ENCODE results near the gene PLCD1. TPM values are rescaled to one million over a fixed set of nuclear protein-coding genes. Genes with fewer than 3 reads are reported as not detected.

Gene PLCD1
- total RNA-seq, 1 experiment from 2014 or later, result 4.8 TPM

DNA sequence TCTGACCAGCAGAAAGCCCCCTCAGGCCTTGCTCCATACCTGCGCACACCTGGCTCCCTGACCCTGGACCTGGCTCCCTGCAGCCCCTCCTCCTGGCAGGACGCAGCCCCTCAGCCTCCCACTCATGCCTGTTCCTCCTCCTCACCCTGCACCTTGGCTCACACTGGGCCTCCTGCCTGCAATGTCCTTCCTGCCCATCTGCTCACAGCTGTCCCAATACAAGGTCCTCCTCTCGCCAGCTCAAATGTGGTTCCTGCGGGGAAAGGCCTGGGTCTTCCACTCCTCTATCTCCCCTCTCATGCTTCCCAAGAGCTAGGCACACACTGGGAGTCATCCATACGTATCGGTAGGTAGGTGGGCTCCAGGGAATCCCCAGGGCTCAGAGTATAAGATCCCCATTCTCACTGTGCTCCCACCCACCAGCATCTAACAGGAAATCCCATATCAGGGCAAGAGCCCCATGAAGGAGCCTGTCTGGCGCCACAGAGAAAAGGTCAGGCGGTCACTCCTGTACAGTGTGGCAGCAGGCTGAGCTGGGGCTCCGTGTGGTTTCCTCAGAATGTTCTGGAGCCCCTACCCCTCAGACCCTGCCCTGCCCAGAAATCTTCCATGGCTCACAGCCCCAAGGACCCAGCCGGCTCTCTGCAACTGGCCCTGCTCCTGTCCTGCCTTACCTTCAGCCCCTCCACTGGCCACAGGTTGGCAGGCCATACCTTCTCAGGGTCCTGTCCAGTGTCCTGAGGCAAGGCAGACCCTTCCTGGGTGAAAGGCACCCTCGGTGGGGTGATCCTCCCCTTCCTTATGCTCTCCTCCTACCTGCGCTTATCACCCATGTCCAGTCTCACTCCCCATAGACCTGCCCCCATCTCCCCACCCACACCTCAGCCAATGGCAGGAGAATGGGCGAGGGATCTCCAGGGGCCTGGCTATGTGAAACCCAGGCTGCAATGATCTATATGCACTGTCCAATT, 10.9 kb downstream of the PLCD1 start:
- DNase-seq (ENCODE audit: low read depth in 1 of 2, low spot score in 2 of 2), result peak in 1 of 2 experiments; percentile 32
- Histone ChIP-seq H3K9me3 (replicated peaks) (no peaks in the 10 kb centered on the region), H3K36me3 (0 out of 2 replicates have a peak, but pooled peaks cover 5% of the 10 kb centered on the region), H3K4me1 (replicated peaks) (peaks cover 2% of the 10 kb centered on the region), H3K27me3 (replicated peaks) (no peaks in the 10 kb centered on the region), H3K4me3 (no peak overlapping the region), H3K27ac (no peak overlapping the region)

DNA sequence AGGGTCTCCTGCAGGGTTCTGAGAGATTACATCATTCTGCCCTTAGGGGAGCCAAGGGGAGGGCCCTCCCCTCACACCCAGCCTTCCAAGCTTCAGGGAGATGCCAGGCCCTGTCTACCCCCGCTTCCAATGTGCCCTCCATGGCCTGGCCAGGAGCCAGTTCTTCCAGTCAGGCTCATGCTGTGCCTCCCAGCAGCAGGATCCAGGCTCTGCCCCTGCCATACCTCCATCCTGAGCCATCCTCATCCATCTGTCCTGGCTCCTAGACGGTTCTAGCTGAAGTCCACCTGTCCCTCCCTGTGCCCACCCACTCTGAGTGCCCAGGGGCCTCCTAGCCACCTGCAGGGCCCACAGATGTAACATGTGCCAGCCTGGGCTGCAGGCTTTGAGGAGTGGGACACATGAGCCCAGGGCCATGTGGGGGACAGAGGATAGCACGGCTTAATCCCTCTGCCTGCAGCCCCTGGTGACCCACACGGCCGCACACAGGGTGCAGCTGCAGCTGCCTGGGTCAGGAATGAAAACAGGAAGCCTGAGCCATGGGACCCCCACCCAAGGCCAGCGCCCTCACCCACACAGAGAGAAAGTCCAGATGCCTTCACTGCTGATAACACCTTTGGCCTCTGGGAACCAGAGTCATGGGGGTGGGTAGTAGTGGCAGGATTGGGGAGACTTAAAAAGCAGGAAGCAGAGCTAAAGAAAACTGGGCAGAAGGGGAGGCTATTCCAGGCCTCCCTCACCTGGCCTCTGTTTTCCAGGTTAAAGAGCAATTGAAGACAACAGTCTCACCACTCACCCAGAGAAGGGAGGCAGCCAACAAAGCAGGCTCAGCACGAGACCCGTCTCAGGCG, 11.8 kb downstream of the PLCD1 start:
- Histone ChIP-seq H3K9me3 (replicated peaks) (no peaks in the 10 kb centered on the region), H3K4me1 (replicated peaks) (no peaks in the 10 kb centered on the region), H3K4me3 (no peak overlapping the region), H3K27ac (no peak overlapping the region), H3K27me3 (replicated peaks) (no peaks in the 10 kb centered on the region), H3K36me3 (0 out of 2 replicates have a peak, but pooled peaks cover 5% of the 10 kb centered on the region)
- DNase-seq (ENCODE audit: low read depth in 1 of 2, low spot score in 2 of 2), result no peak

DNA sequence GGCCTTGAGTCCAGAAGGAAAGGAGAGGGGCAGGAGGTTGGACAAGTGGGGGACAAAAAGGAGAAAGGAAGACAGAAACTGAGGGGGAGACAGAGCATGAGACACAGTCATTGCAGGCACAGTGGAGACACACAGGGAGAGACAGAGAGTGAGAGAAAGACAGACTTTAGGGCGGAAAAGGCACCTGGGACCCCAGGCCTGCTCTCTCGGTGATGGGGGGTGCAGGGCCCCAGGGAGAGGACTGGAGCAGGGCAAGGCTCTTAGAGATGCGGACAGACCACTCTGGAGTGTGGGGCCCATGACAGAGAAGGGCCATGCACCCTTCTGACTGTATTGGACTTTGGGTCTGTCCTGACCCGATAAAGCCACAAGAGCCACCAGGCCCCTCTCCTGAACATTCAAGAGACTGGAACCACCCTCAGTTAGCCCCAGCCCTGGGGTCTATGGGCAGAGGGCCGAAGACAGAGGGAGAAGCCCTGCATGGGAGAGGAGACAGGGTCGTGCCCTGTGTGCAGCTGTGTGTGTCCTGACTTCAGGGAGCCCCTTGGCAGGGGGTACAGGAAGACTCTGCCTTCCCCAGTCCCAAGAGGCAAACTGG, 12.5 kb downstream of the PLCD1 start:
- Histone ChIP-seq H3K36me3 (0 out of 2 replicates have a peak, but pooled peaks cover 5% of the 10 kb centered on the region), H3K4me1 (replicated peaks) (no peaks in the 10 kb centered on the region), H3K27me3 (replicated peaks) (no peaks in the 10 kb centered on the region), H3K9me3 (replicated peaks) (no peaks in the 10 kb centered on the region), H3K4me3 (no peak overlapping the region), H3K27ac (no peak overlapping the region)
- DNase-seq (ENCODE audit: low read depth in 1 of 2, low spot score in 2 of 2), result no peak

DNA sequence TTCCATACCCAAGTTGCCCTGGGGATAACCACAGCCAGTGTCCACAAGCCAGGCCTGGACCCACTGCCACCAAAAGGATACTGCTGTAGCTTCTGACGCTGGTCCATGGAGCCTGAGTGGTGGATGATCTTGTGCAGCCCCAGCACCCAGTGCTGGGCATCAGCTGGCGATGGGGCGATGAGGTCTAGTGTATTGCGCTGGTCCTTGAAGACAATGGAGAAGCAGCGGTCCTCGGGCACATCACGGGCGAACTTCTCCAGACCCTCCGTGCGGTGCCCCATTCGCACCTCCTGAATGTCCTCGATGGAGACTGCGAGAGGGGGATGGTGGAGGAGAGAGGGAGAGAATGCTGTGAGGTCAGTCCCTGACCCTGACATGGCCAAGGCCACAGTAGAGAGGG, 13.0 kb downstream of the PLCD1 start:
- H3K27me3 ChIP-seq (replicated peaks), result no peaks in the 10 kb centered on the region
- no peak overlapping the region for H3K27ac ChIP-seq
- H3K36me3 ChIP-seq, result 0 out of 2 replicates have a peak, but pooled peaks cover 5% of the 10 kb centered on the region
- H3K4me1 ChIP-seq (replicated peaks), result no peaks in the 10 kb centered on the region
- H3K4me3 ChIP-seq, result no peak overlapping the region
- no peak for DNase-seq (ENCODE audit: low read depth in 1 of 2, low spot score in 2 of 2)
- no peaks in the 10 kb centered on the region for H3K9me3 ChIP-seq (replicated peaks)

DNA sequence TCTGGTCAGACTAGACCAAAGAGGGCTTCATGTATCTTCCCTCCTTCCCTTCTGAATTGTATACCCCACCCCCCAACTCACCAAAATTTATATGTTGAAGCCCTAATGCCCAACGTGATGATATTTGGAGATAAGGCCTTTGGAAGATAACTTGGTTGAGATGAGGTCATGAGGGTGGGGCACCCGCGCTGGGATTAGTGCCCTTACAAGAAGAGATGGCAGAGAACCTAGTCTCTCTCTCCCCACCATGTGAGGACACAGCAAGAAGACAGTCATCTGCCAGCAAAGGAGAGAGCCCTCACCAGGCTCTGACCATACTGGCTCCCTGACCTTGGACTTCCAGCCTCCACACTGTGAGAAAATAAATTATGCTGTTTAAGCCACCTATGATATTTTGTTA, 13.5 kb downstream of the PLCD1 start:
- no peak overlapping the region for H3K4me3 ChIP-seq
- DNase-seq (ENCODE audit: low read depth in 1 of 2, low spot score in 2 of 2), result no peak
- H3K36me3 ChIP-seq, result 0 out of 2 replicates have a peak, but pooled peaks cover 5% of the 10 kb centered on the region
- H3K27ac ChIP-seq, result no peak overlapping the region
- no peaks in the 10 kb centered on the region for H3K27me3 ChIP-seq (replicated peaks)
- no peaks in the 10 kb centered on the region for H3K4me1 ChIP-seq (replicated peaks)
- H3K9me3 ChIP-seq (replicated peaks), result no peaks in the 10 kb centered on the region

DNA sequence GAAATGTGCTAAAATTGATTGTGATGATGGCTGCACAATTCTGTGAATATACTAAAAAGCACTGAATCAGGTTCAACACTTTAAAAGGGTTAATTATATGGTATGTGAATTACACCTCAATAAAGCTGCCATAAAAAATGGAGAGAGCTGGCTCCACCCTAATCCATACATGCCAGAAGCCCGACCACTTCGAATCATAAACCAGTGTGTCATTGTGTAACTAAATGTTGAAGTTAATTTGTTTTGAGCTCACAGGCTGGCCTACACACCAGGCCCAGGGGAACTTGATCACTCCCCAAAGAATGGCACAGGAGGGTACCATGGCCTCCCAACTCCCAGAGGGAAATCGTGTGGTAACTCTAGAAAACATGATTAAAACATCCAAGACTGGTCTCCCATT, 14.0 kb downstream of the PLCD1 start:
- Histone ChIP-seq H3K36me3 (0 out of 2 replicates have a peak, but pooled peaks cover 5% of the 10 kb centered on the region), H3K27me3 (replicated peaks) (no peaks in the 10 kb centered on the region), H3K27ac (no peak overlapping the region), H3K9me3 (replicated peaks) (no peaks in the 10 kb centered on the region), H3K4me3 (no peak overlapping the region), H3K4me1 (replicated peaks) (no peaks in the 10 kb centered on the region)
- DNase-seq (ENCODE audit: low read depth in 1 of 2, low spot score in 2 of 2), result no peak

DNA sequence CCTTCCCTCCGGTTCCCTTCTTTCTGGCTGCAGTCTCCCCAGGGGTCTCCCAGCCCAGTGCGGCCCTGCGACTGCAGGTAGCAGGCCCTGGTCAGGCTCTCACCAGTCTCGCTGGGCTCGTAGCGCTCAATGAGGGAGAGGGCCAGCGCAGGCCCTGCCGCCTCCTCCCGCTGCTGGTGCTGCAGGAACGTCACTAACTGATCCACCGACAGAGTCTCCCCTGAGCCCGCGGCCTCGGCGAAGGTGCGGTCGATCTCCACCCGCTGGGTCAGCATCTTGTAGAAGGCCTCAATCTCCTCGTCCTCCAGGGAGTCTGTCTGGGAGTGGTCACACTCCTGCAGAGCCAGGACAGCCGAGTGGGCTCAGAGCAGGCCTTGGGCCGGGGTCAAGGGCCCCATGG, 18.3 kb downstream of the PLCD1 start:
- no peak for DNase-seq (ENCODE audit: low read depth in 1 of 2, low spot score in 2 of 2)
- H3K27me3 ChIP-seq (replicated peaks), result no peaks in the 10 kb centered on the region
- H3K4me1 ChIP-seq (replicated peaks), result no peaks in the 10 kb centered on the region
- no peaks in the 10 kb centered on the region for H3K36me3 ChIP-seq
- no peaks in the 10 kb centered on the region for H3K9me3 ChIP-seq (replicated peaks)
- no peak overlapping the region for H3K27ac ChIP-seq
- no peak overlapping the region for H3K4me3 ChIP-seq

DNA sequence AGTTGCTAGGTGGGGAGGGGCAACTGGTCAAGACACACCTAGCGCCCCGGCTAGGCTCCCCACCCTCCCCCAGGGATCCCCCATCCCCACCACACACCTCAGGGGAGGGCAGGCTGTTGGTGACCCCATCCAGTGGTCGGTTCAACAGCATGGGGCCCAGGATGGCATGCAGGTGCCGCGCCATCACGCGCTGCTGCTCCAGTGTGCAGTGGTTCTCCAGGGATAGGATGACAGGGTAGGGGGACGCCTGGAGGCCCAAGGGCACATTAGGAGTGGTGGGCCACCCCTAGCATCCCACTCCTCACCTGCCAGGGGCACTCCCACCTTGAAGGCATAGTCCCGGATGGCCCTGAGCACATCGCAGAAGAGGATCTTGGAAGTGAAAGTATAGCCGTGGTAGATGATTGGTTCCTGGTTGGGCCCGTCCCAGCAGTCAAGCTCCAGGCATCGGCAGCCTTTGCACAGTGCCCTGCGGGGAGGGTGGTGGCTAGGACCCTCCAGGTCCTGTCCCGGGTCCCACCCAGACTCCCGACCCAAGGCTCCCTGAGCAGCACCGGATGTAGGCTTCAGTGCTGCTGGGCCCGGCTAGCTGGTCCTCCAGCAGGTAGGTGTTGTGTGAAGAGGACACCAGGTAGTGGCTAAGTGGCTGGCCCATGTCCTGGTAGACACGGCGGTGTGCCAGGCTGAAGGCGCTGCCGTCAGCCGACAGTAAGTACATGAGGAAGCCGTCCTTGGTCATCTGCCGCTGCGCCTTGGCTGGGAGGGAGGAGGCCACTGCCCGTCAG, 19.4 kb downstream of the PLCD1 start:
- Histone ChIP-seq H3K27ac (no peak overlapping the region), H3K36me3 (no peaks in the 10 kb centered on the region), H3K4me3 (no peak overlapping the region), H3K4me1 (replicated peaks) (no peaks in the 10 kb centered on the region), H3K9me3 (replicated peaks) (no peaks in the 10 kb centered on the region), H3K27me3 (replicated peaks) (no peaks in the 10 kb centered on the region)
- no peak for DNase-seq (ENCODE audit: low read depth in 1 of 2, low spot score in 2 of 2)

DNA sequence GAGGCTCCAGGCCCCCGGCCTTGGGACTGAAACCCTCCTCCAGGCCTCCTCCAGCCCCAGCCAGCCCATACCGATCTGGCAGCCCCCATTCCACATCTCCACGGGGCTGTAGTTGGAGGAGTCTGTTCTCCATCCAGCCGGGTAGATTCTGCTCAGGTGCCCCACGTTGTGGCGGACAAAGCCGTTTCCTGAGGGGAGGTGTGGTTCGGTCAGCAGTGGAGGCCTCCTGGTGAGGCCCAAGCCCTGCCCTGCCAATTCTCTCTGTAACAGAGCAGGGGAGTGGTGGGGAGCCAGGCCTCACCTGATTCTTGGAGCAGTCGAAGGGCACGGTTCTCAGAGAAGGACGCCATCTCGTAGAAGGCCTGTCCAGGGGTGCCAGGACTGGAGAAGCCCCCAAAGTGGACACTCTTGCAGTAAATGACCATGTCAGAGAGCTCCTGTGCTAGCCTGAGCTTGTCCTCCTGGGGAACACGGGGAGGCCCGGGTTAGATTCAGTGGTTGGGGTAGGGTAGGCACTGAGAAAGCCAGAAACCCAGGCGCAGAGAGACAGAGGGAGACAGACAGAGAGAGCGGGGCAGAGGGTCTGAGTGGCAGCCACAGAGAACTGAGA, 20.4 kb downstream of the PLCD1 start:
- DNase-seq (ENCODE audit: low read depth in 1 of 2, low spot score in 2 of 2), result no peak
- Histone ChIP-seq H3K36me3 (no peaks in the 10 kb centered on the region), H3K27me3 (replicated peaks) (no peaks in the 10 kb centered on the region), H3K4me3 (no peak overlapping the region), H3K4me1 (replicated peaks) (0 out of 2 replicates have a peak, but pooled peaks cover 4% of the 10 kb centered on the region), H3K27ac (no peak overlapping the region), H3K9me3 (replicated peaks) (no peaks in the 10 kb centered on the region)

DNA sequence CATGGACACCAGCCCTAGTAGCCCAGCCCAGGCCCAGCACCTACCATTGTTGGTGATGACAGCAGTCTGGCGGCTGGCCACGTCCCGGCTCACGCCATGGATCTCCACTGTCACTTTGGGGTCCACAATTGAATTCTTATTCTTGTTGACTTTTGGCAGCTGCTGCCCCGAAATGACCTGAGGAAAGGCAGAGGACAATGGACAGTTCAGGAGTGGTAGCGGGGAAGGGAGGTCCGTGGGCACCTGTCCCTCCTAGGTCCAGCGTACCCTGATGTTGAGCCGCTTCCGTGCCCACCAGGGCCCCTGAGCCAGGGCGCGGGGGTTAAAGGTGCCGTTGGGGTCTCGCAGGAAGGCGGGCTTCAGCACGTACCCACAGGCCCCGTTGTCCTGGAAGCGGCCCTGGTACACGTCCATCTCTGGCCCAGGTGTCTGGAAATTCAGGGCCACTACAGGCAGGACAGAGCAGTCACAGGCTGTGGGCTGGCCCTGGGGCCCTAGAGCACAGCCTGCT, 21.2 kb downstream of the PLCD1 start:
- Histone ChIP-seq H3K36me3 (no peaks in the 10 kb centered on the region), H3K4me3 (no peak overlapping the region), H3K27me3 (replicated peaks) (no peaks in the 10 kb centered on the region), H3K4me1 (replicated peaks) (0 out of 2 replicates have a peak, but pooled peaks cover 4% of the 10 kb centered on the region), H3K27ac (no peak overlapping the region), H3K9me3 (replicated peaks) (no peaks in the 10 kb centered on the region)
- DNase-seq (ENCODE audit: low read depth in 1 of 2, low spot score in 2 of 2), result no peak

DNA sequence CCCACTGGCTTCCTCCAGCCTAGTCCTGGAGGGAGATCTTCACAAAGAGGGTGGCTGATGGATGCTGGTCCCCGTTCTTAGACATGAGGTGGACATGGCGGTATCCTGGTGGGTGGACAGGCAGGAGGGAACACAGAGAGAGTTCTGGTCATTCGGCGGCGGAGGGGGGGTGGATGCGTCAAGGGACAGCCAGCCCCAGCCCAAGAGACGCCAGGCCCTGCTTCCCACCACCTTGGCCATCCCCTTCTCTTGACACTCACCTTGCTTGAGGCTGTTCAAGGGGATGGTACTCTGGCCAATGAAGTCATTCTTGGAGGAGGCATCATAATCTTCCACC, 21.7 kb downstream of the PLCD1 start:
- 0 out of 2 replicates have a peak, but pooled peaks cover 4% of the 10 kb centered on the region for H3K4me1 ChIP-seq (replicated peaks)
- no peak for DNase-seq (ENCODE audit: low read depth in 1 of 2, low spot score in 2 of 2)
- no peak overlapping the region for H3K27ac ChIP-seq
- no peaks in the 10 kb centered on the region for H3K36me3 ChIP-seq
- no peak overlapping the region for H3K4me3 ChIP-seq
- no peaks in the 10 kb centered on the region for H3K27me3 ChIP-seq (replicated peaks)
- H3K9me3 ChIP-seq (replicated peaks), result no peaks in the 10 kb centered on the region

DNA sequence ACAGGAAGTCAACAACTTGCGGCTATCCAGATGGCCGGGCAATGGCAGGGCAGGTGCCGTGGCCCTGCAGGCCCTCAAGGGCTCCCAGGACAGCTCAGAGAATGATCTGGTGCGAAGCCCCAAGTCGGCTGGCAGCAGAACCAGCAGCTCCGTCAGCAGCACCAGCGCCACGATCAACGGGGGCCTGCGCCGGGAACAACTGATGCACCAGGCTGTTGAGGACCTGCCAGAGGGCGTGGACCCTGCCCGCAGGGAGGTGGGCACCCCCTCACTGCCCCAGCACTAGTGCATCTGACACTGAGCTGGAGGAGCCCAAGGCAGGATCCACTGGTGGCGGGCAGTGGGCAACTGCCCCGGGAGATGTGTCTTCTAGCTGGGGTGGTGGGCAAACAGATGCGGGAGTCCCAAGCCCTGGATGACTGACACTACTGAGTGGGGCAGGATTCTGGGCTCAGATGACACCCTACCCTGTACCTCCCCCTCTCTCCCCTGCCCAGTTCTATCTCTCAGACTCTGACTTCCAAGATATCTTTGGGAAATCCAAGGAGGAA, 22.9 kb downstream of the PLCD1 start:
- Histone ChIP-seq H3K27ac (no peak overlapping the region), H3K36me3 (no peaks in the 10 kb centered on the region), H3K9me3 (replicated peaks) (no peaks in the 10 kb centered on the region), H3K4me1 (replicated peaks) (0 out of 2 replicates have a peak, but pooled peaks cover 4% of the 10 kb centered on the region), H3K27me3 (replicated peaks) (no peaks in the 10 kb centered on the region), H3K4me3 (no peak overlapping the region)
- no peak for DNase-seq (ENCODE audit: low read depth in 1 of 2, low spot score in 2 of 2)

Measured in SJSA1 (cell line).